Peyer's patch (tissue), 4 donors: ENCODE measurements around the gene PMPCA.

Experiments
- POLR2A ChIP-seq, 2 donors: fragments of 450-650 bp; IDR thresholded peaks; one replicate each; pipeline ENCODE4 v1.5.1; 2017; ENCODE audit warnings: antibody characterized with exemption in 2 of 2, mild to moderate bottlenecking in 2 of 2, moderate library complexity in 2 of 2
- TF ChIP-seq, protein P1 (sequence below), 6 experiments: fragments of 450-650 bp in 4 of 6; fragments of 200-600 bp in 2 of 6; sonication (generic) in 1 of 6; IDR thresholded peaks; one replicate each; pipeline ENCODE4 v1.5.1; 2017 to 2019; ENCODE audit warnings: antibody characterized with exemption in 6 of 6, mild to moderate bottlenecking in 3 of 6, moderate library complexity in 1 of 6

DNA sequence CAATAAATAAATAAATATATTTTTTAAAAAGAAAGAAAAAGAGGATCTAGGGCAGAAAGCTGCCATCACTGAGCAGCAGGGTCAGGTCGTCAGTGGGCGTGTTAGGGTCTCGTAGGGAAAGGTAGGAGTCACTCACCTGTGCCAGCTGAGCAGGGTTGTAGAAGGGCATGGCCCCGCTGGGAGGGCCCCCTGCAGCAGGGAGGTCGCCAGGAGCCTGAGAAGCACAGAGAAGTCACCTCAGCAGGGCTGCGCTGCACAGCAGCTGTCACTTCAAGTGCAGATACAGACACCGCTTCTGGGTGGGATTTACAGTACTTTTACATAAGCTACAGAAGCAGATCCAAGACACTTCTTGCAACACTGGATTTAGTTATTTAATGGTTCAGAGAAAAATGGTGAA lies 33.2 kb downstream of the PMPCA start:
- TF ChIP-seq, protein P1, sequence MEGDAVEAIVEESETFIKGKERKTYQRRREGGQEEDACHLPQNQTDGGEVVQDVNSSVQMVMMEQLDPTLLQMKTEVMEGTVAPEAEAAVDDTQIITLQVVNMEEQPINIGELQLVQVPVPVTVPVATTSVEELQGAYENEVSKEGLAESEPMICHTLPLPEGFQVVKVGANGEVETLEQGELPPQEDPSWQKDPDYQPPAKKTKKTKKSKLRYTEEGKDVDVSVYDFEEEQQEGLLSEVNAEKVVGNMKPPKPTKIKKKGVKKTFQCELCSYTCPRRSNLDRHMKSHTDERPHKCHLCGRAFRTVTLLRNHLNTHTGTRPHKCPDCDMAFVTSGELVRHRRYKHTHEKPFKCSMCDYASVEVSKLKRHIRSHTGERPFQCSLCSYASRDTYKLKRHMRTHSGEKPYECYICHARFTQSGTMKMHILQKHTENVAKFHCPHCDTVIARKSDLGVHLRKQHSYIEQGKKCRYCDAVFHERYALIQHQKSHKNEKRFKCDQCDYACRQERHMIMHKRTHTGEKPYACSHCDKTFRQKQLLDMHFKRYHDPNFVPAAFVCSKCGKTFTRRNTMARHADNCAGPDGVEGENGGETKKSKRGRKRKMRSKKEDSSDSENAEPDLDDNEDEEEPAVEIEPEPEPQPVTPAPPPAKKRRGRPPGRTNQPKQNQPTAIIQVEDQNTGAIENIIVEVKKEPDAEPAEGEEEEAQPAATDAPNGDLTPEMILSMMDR (IDR thresholded peaks at IDR 0.05): no peak
- TF ChIP-seq POLR2A (IDR thresholded peaks at IDR 0.05): no peak
